HEK293T (cell line): ENCODE data around the gene KRTAP13-1.

Experiments used
- CTCF ChIA-PET: fragments of 350-600 bp; formaldehyde crosslinking; extraction: SDS; loops from one replicate; lab custom pipeline; 2021; ENCODE audit warnings: antibody characterized with exemption, inconsistent platforms; lab: Yijun Ruan, JAX
- POLR2A ChIA-PET: fragments of 350-600 bp; formaldehyde crosslinking; extraction: SDS; loops from one replicate; lab custom pipeline; 2020; ENCODE audit warnings: antibody characterized with exemption, inconsistent platforms; lab: Yijun Ruan, JAX
- DNase-seq: peaks from one replicate; pipeline ENCODE4 v3.0.0; 2012; ENCODE audit warnings: mixed read lengths; ENCODE audit errors: extremely low spot score
- ARNT ChIP-seq: fragments of 450-650 bp; IDR thresholded peaks from 2 replicates; pipeline ENCODE4 v1.6.1; 2017; ENCODE audit warnings: mild to moderate bottlenecking
- BHLHE40 ChIP-seq: fragments of 450-650 bp; IDR thresholded peaks from 2 replicates; pipeline ENCODE4 v1.6.1; 2016; ENCODE audit warnings: mild to moderate bottlenecking, moderate library complexity, borderline replicate concordance
- CTBP1 ChIP-seq: fragments of 450-650 bp; IDR thresholded peaks from 2 replicates; pipeline ENCODE4 v1.6.1; 2016; ENCODE audit warnings: borderline replicate concordance
- ELF4 ChIP-seq: fragments of 450-650 bp; IDR thresholded peaks from 2 replicates; pipeline ENCODE4 v1.6.1; 2017; ENCODE audit warnings: antibody characterized with exemption
- FOXA1 ChIP-seq: fragments of 450-650 bp; IDR thresholded peaks from 2 replicates; pipeline ENCODE4 v1.6.1; 2016; ENCODE audit warnings: mild to moderate bottlenecking
- FOXK2 ChIP-seq: fragments of 450-650 bp; IDR thresholded peaks from 2 replicates; pipeline ENCODE4 v1.6.1; 2016; ENCODE audit warnings: mild to moderate bottlenecking
- FOXM1 ChIP-seq: fragments of 450-650 bp; IDR thresholded peaks from 2 replicates; pipeline ENCODE4 v1.6.1; 2017; ENCODE audit warnings: mild to moderate bottlenecking, borderline replicate concordance
- HDGF ChIP-seq: fragments of 450-650 bp; IDR thresholded peaks from 2 replicates; pipeline ENCODE4 v1.6.1; 2017; ENCODE audit warnings: antibody characterized with exemption, borderline replicate concordance
- L3MBTL2 ChIP-seq: fragments of 450-650 bp; conservative IDR thresholded peaks from 2 replicates; pipeline ENCODE4 v1.6.1; 2016; ENCODE audit warnings: mild to moderate bottlenecking
- LEF1 ChIP-seq: fragments of 450-650 bp; IDR thresholded peaks from 2 replicates; pipeline ENCODE4 v1.6.1; 2017; ENCODE audit warnings: mild to moderate bottlenecking, borderline replicate concordance
- NFRKB ChIP-seq: fragments of 450-650 bp; IDR thresholded peaks from 2 replicates; pipeline ENCODE4 v1.6.1; 2016; ENCODE audit warnings: mild to moderate bottlenecking, moderate library complexity
- SP1 ChIP-seq: fragments of 450-650 bp; IDR thresholded peaks from 2 replicates; pipeline ENCODE4 v1.6.1; 2017
- SUZ12 ChIP-seq: fragments of 450-650 bp; IDR thresholded peaks from 2 replicates; pipeline ENCODE4 v1.6.1; 2016; ENCODE audit warnings: mild to moderate bottlenecking
- TARDBP ChIP-seq: fragments of 450-650 bp; IDR thresholded peaks from 2 replicates; pipeline ENCODE4 v1.6.1; 2016
- ZNF384 ChIP-seq: fragments of 450-650 bp; IDR thresholded peaks from 2 replicates; pipeline ENCODE4 v1.6.1; 2016
- TF ChIP-seq, protein P1 (sequence below): fragments of 450-650 bp; IDR thresholded peaks from 2 replicates; pipeline ENCODE4 v1.6.1; 2016

KRTAP13-1 gene

DNA sequence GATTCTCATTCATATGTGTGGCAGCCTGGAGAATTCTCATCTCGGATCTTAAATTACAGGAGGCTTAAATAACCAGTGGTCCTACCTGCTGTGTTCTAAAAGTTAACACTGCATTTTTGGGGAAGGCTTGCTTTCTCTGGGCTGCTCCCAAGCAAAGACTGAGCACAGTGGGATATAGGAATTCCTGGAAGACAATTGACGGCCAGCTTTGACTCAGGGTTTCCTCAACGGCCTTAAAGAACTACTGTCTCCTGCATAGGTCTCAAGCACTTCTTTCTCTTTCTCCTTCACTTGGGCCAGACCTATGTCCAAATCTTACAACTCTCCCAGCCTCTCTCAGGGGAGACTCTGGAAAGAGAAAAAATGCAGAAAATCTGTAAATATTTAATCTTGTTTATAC, 30.9 kb downstream of the KRTAP13-1 start:
- no peak for TF ChIP-seq ELF4
- TF ChIP-seq SP1 = no peak
- no peak for TF ChIP-seq FOXA1
- no peak for TF ChIP-seq ZNF384
- TF ChIP-seq CTBP1 = no peak
- DNase-seq = no peak
- POLR2A ChIA-PET = no interaction called here
- CTCF ChIA-PET = no interaction called here

DNA sequence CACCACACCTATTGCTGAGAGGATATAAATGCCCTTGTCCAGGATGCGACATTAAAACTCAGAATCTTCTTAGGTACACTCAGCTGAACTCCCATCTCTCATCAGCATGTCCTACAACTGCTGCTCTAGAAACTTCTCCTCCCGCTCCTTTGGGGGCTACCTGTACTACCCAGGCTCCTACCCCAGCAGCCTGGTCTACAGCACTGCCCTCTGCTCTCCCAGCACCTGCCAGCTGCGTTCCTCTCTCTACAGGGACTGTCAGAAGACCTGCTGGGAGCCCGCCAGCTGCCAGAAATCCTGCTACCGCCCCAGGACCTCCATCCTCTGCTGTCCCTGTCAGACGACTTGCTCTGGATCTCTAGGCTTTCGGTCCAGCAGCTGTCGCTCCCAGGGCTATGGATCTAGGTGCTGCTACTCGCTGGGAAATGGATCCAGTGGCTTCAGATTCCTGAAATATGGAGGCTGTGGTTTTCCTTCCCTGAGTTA, 34.4 kb downstream of the KRTAP13-1 start, which contains the start of gene KRTAP13-4:
Gene KRTAP13-4, plus strand, starts transcription at position 51 of the 486 bp plus-strand sequence. Its CDS starts 56 bp downstream, at position 107.
- TF ChIP-seq, protein P1, sequence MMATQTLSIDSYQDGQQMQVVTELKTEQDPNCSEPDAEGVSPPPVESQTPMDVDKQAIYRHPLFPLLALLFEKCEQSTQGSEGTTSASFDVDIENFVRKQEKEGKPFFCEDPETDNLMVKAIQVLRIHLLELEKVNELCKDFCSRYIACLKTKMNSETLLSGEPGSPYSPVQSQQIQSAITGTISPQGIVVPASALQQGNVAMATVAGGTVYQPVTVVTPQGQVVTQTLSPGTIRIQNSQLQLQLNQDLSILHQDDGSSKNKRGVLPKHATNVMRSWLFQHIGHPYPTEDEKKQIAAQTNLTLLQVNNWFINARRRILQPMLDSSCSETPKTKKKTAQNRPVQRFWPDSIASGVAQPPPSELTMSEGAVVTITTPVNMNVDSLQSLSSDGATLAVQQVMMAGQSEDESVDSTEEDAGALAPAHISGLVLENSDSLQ = no peak
- TF ChIP-seq NFRKB (no peak), LEF1 (no peak), FOXK2 (no peak), ZNF384 (no peak), TARDBP (no peak), ARNT (no peak), HDGF (no peak), L3MBTL2 (no peak), FOXM1 (no peak), SP1 (no peak), FOXA1 (no peak), ELF4 (no peak), SUZ12 (no peak), CTBP1 (no peak)
- no peak for DNase-seq
- CTCF ChIA-PET = no interaction called here
- POLR2A ChIA-PET = no interaction called here

DNA sequence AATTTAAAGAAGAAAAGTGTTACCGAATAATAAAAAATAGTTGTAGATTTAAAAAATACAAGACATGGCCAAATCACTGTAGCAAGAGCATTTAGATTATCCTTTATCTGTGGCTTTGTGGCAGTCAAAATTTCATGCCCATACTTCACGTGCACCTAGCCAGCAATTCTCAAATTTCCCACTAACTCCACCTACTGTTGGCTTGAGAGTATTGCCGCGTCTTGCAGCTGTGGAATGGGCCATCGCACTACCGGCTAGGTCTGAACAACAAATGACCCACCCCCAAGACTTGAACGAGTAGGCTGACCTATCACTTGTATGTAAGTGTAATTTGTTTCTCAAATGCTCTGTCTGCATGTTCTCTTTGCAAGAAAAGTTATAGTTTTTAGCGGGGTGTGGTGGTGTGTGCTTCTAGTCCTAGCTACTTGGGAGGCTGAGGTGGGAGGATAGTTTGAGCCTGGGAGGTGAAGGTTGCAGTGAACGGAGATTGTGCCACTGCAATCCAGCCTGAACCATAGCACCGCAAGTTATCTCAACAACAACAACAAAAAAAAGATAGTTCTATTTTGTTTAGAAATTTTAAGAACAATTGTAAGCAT, 38.3 kb downstream of the KRTAP13-1 start:
- peak; percentile 62 for DNase-seq
- TF ChIP-seq SUZ12 (no peak), TARDBP (no peak), ZNF384 (no peak), FOXA1 (no peak), L3MBTL2 (no peak), BHLHE40 (no peak), ARNT (no peak), LEF1 (no peak), ELF4 (no peak), NFRKB (no peak), SP1 (no peak), FOXM1 (no peak), FOXK2 (no peak), HDGF (no peak), CTBP1 (no peak)
- TF ChIP-seq, protein P1 = no peak
- ChIA-PET CTCF (interaction anchor here (0.6 to 1.6 kb wide), 6 partner anchors 9 to 488 kb away, joined by 3 to 8 read pairs (median 3); no protein-coding TSS in a partner anchor), POLR2A (no interaction called here)

DNA sequence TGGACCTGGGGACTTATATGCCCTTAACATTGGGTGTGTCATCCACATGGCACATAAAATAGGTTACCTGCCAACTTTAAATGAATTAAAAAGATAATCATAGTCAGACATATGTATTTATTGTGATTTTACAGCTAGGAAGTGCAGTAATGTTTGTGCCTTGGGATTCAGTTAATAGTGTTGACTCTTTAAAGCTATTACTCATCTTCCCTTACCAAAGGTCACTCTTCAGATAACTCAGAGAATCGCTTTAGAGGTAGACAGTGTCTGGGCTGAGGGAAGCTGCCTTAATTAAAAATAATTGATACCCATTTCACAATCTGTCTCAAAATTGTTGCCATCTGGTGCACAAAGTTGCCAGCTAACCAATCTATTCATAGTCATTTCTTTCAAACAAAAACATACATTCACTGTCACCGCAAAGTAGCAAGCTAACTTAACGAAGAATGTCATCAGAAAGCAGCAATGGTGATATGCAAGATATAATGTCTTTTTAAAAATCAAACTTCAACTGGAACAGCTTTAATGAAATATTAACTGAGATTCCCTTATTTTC, 41.3 kb downstream of the KRTAP13-1 start:
- no peak for DNase-seq
- ChIA-PET CTCF (no interaction called here), POLR2A (no interaction called here)
- TF ChIP-seq FOXM1 (no peak), ZNF384 (no peak), SUZ12 (no peak), CTBP1 (no peak), LEF1 (no peak), BHLHE40 (no peak), SP1 (no peak), L3MBTL2 (no peak), FOXK2 (no peak), ELF4 (no peak), NFRKB (no peak), TARDBP (no peak)
- TF ChIP-seq, protein P1 = no peak

DNA sequence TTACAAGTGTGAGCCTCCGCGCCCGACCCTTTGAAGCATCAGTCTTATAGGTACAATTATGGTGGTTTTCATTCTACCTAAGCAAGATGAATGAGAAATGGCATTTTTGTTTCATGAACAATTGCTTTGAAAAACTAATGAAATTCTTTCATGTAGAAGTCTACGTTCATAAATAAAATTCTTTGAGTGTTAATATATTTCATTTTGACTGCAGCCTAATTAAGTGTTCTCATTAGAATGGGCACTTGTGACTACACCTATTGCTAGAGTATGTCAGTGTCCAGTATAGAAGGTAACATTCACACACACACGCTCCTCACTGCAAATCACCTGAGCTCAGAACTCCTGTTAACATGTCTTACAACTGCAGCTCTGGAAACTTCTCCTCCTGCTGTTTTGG, 44.1 kb downstream of the KRTAP13-1 start, which contains the start of gene KRTAP15-1:
Gene KRTAP15-1, plus strand, starts transcription at position 301 of the 400 bp plus-strand sequence. Its CDS starts 53 bp downstream, at position 354.
- ChIA-PET POLR2A (no interaction called here), CTCF (no interaction called here)
- DNase-seq = no peak
- TF ChIP-seq NFRKB (no peak), CTBP1 (no peak), FOXA1 (no peak), HDGF (no peak), ELF4 (no peak)
- TF ChIP-seq, protein P1 = no peak
